ENCODE results near the gene RFXANK.

GRCh38 chr19:19159534-19159933 lies 32.5 kb upstream of the RFXANK start:
- TF ChIP-seq POLR2A (IDR thresholded peaks at IDR 0.05; ENCODE audit: low read length) (no peak), GATA1 (IDR thresholded peaks at IDR 0.05; ENCODE audit: low read depth, low read length) (no peak)
